Ovary (tissue), 9 donors: ENCODE measurements around the gene P3H2. TPM values are rescaled to one million over a fixed set of nuclear protein-coding genes. Genes with fewer than 3 reads are reported as not detected.

ENCODE experiments used
- DNase-seq, 5 donors: peaks; one replicate each; pipeline ENCODE4 v3.0.0-alpha.2; 2019 to 2020
- H3K27ac ChIP-seq, 2 donors: fragments of 200-600 bp; one replicate each; pipeline versions ENCODE4 v1.5.1 to v1.8.0; 2019 to 2022
- H3K27me3 ChIP-seq: fragments of 200-600 bp; one replicate; pipeline ENCODE4 v1.8.0; 2022
- H3K36me3 ChIP-seq: fragments of 200-600 bp; sonication (generic); one replicate; pipeline ENCODE4 v1.5.1; 2019
- H3K4me1 ChIP-seq: one replicate; pipeline ENCODE4 v1.8.1; 2013; ENCODE audit warnings: mild to moderate bottlenecking, moderate library complexity; ENCODE audit not compliant: insufficient read depth
- H3K4me3 ChIP-seq: fragments of 200-600 bp; sonication (generic); one replicate; pipeline ENCODE4 v1.5.1; 2017
- H3K9me3 ChIP-seq, 2 donors: fragments of 200-600 bp in 1 of 2; sonication (generic) in 1 of 2; one replicate each; pipeline versions ENCODE4 v1.5.1 to v1.8.1; 2013 to 2019; ENCODE audit warnings: mild to moderate bottlenecking in 1 of 2, moderate library complexity in 1 of 2
- EP300 ChIP-seq: sonication (generic); formaldehyde crosslinking; IDR thresholded peaks from one replicate; pipeline ENCODE4 v1.6.1; 2017; ENCODE audit warnings: antibody characterized with exemption
- POLR2A ChIP-seq: fragments of 450-650 bp; IDR thresholded peaks from one replicate; pipeline ENCODE4 v1.6.1; 2017; ENCODE audit warnings: antibody characterized with exemption, mild to moderate bottlenecking, moderate library complexity
- WGBS, 3 donors: extraction: QIAGEN DNeasy Blood & Tissue Kit in 1 of 3; methylation state at CpG; one replicate each; pipeline versions ENCODE4 v1.1.5 to v1.1.7; 2013 to 2017; 5-methylcytosine and 5-hydroxymethylcytosine counted together
- intact Hi-C, 4 donors: fragments of 100-400 bp; cut with DNase I; formaldehyde crosslinking; loops; one replicate each; pipeline versions ENCODE4 v1.11.0 to v1.15.1; 2022 to 2023
- polyA plus RNA-seq, 2 donors: library from polyadenylated mRNA; stranded (reverse); fragments of 200-250 nt in 1 of 2; fragments of 350-450 nt in 1 of 2; fragmentation: Illumina TruSeq in 1 of 2; extraction: RNeasy Lipid Tissue Mini Kit (QIAGEN cat#74804) in 1 of 2; gene quantifications; one replicate each; pipeline ENCODE4 v1.2.3, GENCODE V29; 2013 to 2014
- total RNA-seq, 7 donors: library from RNA; depleted of rRNA in 2 of 7; stranded (reverse); fragments of >200 nt in 2 of 7; fragmentation: NEBNext Ultra II Directional in 3 of 7; extraction: Animal tissue kit (Norgen Biotek cat#: 25700) in 3 of 7; gene quantifications; one replicate each; pipeline versions ENCODE4 v1.1.0 to v1.2.4, GENCODE V29; 2016 to 2023
- TF ChIP-seq, protein P1 (sequence below), 3 donors: fragments of 450-650 bp in 2 of 3; fragments of 200-600 bp in 1 of 3; IDR thresholded peaks; one replicate each; pipeline versions ENCODE4 v1.5.1 to v1.8.0; 2016 to 2022; ENCODE audit warnings: antibody characterized with exemption in 3 of 3, mild to moderate bottlenecking in 1 of 3
- donor health status: DM: no; HTN: no; CAD: no; lungs with moderate emphysema.
- donor health status: DM: no; HTN: no; CAD: no.
- donor health status: Bipolar disorder and iron deficiency.
- donor health status: DM: yes; HTN: yes; CAD: no.
- donor health status: DM: no; HTN: no; CAD: no.
- donor health status: DM: yes; HTN: yes; CAD: no.

P3H2 gene
- total and polyA plus RNA-seq, 9 donors, result 10.6 to 359 (median 22.8) TPM

DNA sequence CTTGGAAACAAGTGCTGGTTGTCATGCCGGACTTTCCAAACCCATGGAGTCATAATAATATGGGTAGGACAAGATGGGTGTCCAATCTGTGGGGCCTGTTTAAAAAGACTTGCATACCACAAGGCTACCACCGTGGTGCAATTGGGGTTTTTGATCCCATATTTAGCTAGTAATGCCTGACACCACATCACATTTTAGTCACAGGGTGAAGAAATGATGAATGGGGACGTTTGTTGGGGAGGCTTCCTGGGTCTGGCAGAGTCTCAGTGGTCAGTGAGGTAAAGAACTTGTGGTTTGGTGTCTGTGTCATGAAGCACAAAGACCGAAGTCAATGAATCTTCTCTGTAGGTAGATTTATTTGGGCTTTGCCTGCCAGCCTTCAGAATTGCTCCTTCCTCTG, 31.0 kb downstream of the P3H2 start:
- TF ChIP-seq POLR2A (no peak), EP300 (no peak)
- TF ChIP-seq, protein P1, sequence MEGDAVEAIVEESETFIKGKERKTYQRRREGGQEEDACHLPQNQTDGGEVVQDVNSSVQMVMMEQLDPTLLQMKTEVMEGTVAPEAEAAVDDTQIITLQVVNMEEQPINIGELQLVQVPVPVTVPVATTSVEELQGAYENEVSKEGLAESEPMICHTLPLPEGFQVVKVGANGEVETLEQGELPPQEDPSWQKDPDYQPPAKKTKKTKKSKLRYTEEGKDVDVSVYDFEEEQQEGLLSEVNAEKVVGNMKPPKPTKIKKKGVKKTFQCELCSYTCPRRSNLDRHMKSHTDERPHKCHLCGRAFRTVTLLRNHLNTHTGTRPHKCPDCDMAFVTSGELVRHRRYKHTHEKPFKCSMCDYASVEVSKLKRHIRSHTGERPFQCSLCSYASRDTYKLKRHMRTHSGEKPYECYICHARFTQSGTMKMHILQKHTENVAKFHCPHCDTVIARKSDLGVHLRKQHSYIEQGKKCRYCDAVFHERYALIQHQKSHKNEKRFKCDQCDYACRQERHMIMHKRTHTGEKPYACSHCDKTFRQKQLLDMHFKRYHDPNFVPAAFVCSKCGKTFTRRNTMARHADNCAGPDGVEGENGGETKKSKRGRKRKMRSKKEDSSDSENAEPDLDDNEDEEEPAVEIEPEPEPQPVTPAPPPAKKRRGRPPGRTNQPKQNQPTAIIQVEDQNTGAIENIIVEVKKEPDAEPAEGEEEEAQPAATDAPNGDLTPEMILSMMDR (IDR thresholded peaks at IDR 0.05), result no peak
- Histone ChIP-seq H3K4me1 (peaks cover 9% of the 10 kb centered on the region), H3K27me3 (no peaks in the 10 kb centered on the region), H3K27ac (no peak overlapping the region), H3K9me3 (no peaks in the 10 kb centered on the region), H3K36me3 (no peaks in the 10 kb centered on the region), H3K4me3 (no peak overlapping the region)
- intact Hi-C loops, result no loop called here
- DNase-seq, result no peak
- 82 to 96% (median 92%) methylated on average over 4 of the region's 4 CpGs for WGBS, 3 donors

DNA sequence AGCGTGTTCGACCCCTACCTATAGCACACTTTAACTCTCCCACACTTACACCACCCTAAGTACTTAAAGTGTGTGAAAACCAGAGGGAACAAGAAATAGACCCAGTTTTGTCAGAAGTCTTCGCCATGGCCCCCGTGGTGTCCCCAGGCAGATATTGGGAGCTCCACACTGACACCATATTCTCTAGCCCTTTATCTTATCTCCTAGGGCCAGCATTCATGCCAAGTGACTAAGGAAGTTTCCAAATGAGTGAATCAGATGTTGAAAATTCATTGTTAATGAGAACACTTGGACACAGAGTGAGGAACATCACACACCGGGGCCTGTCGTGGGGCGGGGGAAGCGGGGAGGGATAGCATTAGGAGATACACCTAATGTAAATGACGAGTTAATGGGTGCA, 31.8 kb downstream of the P3H2 start:
- DNase-seq, result no peak
- no peak overlapping the region for H3K27ac ChIP-seq
- H3K4me1 ChIP-seq, result peaks cover 7% of the 10 kb centered on the region
- no peaks in the 10 kb centered on the region for H3K9me3 ChIP-seq
- 75 to 85% (median 76%) methylated on average over 9 of the region's 9 CpGs for WGBS, 3 donors
- H3K36me3 ChIP-seq, result no peaks in the 10 kb centered on the region
- no peak overlapping the region for H3K4me3 ChIP-seq
- H3K27me3 ChIP-seq, result no peaks in the 10 kb centered on the region
- intact Hi-C loops, result no loop called here
- TF ChIP-seq POLR2A (no peak), EP300 (no peak)
- TF ChIP-seq, protein P1 (IDR thresholded peaks at IDR 0.05), result no peak

DNA sequence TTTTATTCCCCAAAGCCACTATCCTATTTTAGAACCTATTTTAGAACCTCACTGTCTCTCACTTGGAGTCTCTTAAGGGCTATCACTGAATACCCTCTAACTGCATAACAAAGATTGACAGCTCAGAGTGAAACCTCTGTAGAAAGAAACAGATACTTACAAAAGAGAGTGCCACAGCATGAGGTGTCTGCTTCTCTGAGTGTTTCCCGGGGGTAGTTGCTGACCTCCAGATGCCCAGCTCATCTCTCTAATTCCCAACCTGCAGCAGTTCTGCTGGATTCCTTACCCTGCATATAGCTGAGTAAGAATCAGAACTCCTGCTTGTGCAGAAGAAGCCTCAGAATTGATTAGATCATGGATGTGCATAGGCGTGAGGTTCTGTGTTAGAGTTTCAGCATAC, 34.5 kb downstream of the P3H2 start:
- H3K4me1 ChIP-seq, result no peaks in the 10 kb centered on the region
- TF ChIP-seq EP300 (no peak), POLR2A (no peak)
- TF ChIP-seq, protein P1 (IDR thresholded peaks at IDR 0.05), result no peak
- no peaks in the 10 kb centered on the region for H3K27me3 ChIP-seq
- no peak overlapping the region for H3K27ac ChIP-seq
- 92 to 97% (median 95%) methylated on average over 2 of the region's 2 CpGs for WGBS, 3 donors
- H3K9me3 ChIP-seq, result no peaks in the 10 kb centered on the region
- no peak overlapping the region for H3K4me3 ChIP-seq
- no peaks in the 10 kb centered on the region for H3K36me3 ChIP-seq
- intact Hi-C loops, result no loop called here
- DNase-seq, result no peak

DNA sequence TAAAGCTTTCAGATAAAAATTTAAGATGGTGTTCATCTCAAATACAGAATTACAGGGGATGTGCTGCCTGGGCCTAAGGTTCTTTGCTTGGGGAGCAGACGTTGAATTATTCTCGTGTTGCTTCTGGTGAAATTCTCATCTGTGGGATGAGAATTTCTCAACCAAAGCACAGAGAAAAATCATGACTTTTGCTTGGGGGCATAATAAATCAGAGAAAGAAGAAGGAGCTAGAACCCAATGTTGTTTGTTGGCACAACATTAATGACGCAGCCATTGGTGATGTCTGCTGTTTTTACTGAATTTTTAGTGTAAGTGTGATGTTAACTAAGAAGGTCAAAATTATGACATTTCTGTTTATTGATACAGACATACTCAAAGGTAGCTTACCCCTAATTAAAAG, 35.7 kb downstream of the P3H2 start:
- Histone ChIP-seq H3K27ac (no peak overlapping the region), H3K4me1 (no peaks in the 10 kb centered on the region), H3K36me3 (no peaks in the 10 kb centered on the region), H3K9me3 (no peaks in the 10 kb centered on the region), H3K4me3 (no peak overlapping the region), H3K27me3 (no peaks in the 10 kb centered on the region)
- TF ChIP-seq POLR2A, result no peak
- TF ChIP-seq, protein P1 (IDR thresholded peaks at IDR 0.05), result no peak
- no peak for TF ChIP-seq EP300
- no peak for DNase-seq
- intact Hi-C loops, result no loop called here
- 56 to 94% (median 93%) methylated on average over 3 of the region's 3 CpGs for WGBS, 3 donors

DNA sequence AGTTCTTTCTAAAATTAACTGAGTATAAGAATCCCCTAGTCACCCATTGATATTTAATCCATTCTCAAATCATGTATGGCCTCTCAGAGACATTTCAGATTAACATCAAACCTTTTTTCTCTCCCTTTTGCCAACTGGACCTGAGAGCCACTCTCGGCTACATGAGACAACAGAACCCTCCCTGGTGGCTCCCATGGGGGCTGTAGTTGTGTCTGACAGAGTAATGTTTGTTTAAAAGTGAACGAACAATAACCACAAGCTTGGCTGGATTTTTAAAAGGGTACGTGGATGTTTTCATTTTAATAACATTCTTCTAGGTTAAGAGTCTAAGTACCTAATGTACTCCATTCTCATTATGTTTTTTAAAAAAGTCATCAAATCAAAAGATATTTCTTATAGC, 37.1 kb downstream of the P3H2 start:
- Histone ChIP-seq H3K27me3 (no peaks in the 10 kb centered on the region), H3K27ac (no peak overlapping the region), H3K36me3 (no peaks in the 10 kb centered on the region), H3K9me3 (no peaks in the 10 kb centered on the region), H3K4me1 (no peaks in the 10 kb centered on the region), H3K4me3 (no peak overlapping the region)
- TF ChIP-seq EP300, result no peak
- no peak for TF ChIP-seq POLR2A
- TF ChIP-seq, protein P1 (IDR thresholded peaks at IDR 0.05), result no peak
- intact Hi-C loops, result no loop called here
- WGBS, 3 donors, result 17 to 43% (median 23%) methylated on average over 3 of the region's 3 CpGs
- DNase-seq, result no peak
